HG03025 (cell line): ENCODE results near the gene DMRTB1.

ENCODE experiments used
- ATAC-seq: cut with Tn5 transposase; IDR thresholded peaks from one replicate; pipeline ENCODE4 v1.9.1; 2021; ENCODE audit warnings: mild to moderate bottlenecking, moderate library complexity; ENCODE audit not compliant: unreplicated experiment, low FRiP score

DMRTB1 gene

DNA sequence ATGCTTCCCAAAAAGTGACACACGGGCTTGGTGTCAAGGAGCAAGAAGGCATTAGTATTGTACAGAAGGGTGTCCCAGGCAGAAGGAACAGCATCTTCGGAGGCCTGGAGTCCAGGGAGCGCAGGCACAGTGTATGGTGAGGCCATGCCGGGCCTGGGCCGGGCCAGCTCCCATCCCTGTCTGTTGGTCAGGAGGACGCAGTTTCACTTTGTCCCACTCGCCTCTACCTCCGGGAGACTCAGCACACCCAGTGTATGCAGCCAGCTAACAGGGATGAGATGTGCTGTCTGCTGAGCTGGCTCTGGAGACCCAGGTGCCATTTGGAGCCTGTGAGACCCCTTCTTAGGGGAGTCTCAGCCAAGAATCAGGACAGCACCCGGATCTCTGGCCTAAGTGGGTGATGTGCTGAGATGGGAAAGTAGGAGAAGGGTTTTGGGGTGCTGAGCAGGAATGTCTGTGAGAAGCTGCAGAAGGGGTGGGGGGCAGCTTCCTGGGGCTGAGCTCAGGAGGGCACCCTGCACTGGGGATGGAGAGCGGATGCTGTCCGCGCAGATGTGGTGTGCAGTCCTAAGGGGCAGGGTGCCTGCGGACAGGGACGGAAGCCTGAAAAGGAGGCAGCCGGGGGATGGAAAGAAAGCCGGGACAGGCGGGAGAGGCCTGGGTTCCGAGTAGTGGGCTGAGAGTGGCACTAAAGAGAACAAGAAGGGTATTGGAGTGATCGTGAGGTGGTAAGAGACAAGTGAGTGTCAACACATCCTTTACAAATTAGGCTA, 25.7 kb downstream of the DMRTB1 start:
- no peak for ATAC-seq

DNA sequence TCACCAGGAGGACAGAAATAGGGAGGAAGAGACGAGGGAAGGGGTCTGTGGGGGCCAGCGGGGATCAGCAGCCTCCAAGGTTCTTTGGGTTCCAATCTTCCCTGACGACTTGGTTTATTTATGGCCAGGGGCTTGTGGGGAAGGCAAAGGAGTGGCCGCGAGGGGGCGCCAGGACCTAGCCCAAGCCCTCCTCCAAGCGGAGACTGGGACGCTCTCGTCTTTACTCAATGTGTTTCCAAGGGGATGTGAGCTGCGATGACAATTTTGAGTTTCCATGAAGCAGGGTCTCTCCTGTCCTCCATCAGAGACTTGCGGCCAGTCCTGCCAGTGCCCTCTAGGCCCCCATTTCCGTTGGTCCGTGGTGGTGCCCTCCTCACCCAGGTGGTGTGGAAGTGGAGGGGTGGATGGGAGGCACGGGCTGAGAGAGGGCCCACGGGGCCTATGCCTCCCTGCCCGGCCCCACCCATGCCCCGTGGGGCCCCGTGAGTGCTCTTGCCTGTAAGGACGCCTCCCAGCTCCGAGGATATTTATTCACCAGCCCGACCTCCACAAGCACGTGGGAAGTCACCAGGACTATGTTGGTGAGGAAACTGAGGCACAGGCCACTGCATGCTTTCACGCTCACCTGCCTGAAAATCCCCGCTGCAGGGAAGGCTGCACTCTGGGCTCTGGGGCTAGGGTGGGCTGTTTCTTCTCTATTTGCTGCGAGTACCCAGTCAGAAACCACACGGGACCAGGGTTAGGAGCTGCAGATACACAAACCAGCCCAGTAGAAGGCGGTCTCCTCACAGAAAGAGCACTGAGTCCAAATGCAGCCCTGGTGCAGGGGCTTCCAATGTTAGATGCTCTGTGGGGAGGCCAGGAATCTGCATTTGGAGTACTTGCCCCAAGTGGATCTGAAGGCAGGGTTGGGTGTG, 26.5 kb downstream of the DMRTB1 start:
- ATAC-seq = no peak

DNA sequence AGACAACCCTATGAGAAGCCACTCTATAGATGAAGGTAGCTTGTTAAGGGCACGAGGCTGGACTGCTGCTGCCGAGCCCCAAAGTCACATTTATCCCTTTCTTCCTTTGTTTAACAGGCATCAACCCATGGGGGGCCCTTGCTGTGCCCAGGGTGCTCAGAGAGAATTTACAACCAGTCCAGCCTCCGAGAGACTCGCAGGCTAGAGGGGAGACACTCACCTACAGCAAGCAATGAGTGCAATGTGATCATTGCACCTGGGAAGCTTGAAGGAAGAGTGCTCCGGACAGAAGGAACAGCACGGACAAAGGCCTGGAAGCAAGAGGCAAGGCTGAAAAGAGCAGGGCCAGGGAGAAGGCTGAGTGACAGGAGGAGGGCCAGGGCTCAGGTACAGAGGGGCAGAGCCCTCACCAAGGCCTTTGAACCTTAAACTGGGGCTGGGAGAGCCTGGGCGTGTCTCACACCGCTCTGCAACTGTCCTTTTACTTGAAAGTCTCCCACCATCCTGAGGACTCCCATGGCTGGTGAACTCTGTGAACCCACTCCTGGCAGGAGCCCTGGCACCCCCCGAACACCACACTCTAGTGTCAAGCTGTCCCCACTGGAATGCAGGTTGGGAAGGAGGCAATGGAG, 27.3 kb downstream of the DMRTB1 start:
- ATAC-seq = no peak

DNA sequence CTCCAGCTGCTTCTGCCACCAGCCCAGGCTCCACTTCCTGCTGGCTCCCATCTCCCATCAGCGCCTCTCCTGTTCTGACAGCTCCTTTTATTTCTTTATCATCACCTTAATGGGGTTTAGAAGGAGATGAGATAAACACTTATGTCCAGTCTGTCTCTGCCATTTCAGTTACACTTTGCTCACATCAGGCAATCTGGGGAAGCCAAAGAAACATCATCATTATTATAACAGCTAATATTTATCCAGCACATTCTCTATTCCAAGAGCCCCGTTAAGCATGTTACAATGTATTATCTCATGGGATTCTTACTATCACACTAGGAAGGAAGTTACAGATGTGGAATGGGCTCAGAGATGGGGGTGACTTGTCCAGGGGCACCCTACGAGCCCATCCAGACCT, 31.2 kb downstream of the DMRTB1 start:
- ATAC-seq = no peak

DNA sequence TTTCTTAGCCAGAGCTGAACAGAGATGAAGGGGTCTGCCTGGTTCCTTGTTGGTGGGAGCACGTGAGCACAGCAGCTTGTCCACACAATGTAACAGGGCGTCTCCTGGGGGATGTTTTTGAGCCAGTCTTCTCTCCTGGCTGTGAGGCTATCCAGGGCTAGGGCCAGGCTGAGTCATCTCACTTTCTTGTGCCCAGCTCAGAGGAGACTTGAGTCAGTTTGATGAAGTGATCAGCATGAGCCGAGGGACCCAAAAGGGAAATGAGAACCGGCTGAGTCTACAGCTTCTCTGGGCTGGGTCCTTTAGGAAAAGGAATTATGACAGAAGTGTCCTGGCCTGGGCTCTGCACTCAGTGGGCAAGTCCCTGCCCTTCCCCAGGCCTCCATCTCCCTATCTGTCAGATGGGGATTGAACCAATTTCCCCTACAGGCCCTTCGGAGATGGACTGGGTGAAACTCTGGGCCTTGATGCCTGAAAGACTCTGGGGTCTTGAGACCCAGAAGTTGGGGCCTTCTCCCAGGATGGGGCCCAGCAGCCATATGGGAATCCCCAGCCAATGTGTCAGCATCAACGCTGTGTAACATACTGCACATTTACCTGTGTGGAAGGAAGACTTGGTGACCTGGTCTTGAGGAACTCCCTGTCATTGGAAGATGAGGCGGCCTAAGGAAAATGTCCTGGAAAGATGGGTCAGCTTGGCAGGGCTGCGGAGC, 36.6 kb downstream of the DMRTB1 start:
- no peak for ATAC-seq

DNA sequence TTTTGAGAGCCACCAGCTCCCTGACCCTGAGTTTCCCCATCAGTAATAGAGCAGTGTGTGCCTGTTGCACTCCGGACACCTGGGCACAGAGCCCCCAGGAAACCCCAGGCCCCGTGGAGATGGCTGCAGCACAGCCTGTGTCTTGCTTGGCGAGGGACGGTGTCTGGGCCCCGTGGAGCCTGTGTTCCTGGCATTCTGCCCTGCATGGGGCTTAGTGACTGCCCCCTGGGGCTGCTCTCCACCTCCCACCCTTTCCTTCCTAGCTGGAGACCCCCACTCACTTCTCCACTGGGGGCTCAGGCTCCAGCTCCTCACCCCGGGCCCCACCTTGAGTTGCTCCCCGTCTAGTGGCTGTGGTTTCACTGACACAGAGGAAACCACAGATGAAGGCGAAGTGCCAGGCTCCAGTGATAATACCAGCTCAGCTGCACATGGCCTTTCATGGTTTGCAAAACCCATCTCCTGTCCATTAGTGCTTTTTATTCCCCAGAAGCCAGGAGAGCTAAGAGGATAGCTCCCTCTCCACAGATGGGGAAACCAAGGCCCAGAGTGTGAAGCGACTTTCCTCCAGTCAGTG, 39.4 kb downstream of the DMRTB1 start:
- no peak for ATAC-seq

DNA sequence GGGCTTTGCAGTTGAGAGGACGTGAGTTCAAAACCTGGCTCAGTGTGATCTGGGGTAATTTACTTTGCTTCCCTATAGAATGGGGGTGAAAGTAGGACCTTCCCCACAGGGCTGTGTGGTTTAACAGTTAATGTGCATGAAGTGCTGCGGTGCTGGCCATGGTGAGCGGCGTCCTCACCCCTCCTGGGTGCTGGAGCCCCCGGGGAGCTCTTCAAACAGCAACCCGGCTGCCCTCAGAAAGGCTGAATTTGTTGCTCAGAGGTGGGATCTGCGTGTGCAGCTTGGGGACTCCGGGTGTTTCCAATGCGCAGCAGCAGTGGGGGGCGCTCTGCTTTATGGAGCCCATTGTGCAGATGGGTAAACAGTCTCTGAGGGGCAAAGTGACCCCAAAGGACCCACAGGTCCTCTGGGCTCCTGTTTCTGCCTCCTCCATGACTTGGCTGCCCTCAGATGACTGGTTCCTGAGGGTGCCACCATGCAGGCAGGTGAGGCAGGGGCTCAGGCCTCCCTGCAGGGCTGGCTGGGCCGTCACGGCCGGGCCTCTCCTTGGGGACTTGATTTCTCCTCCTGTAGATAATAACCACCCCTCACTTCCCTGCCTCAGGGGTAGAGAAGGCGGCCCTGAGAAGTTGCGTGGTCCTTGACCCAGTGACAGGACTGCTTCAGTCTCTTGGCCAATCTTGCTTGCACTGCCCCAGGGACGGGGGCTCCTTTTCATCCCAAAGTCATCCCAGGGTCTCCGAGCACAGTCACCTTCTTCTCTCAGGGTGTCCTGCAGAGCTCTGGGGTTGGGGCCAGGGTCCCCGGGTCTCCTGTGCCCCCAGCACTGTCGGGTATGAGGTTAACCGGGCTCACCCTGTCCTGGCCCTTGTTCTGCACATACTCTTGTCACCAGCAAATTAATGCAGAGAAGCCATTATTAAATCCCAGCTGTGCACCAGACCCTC, 40.3 kb downstream of the DMRTB1 start:
- ATAC-seq = no peak

DNA sequence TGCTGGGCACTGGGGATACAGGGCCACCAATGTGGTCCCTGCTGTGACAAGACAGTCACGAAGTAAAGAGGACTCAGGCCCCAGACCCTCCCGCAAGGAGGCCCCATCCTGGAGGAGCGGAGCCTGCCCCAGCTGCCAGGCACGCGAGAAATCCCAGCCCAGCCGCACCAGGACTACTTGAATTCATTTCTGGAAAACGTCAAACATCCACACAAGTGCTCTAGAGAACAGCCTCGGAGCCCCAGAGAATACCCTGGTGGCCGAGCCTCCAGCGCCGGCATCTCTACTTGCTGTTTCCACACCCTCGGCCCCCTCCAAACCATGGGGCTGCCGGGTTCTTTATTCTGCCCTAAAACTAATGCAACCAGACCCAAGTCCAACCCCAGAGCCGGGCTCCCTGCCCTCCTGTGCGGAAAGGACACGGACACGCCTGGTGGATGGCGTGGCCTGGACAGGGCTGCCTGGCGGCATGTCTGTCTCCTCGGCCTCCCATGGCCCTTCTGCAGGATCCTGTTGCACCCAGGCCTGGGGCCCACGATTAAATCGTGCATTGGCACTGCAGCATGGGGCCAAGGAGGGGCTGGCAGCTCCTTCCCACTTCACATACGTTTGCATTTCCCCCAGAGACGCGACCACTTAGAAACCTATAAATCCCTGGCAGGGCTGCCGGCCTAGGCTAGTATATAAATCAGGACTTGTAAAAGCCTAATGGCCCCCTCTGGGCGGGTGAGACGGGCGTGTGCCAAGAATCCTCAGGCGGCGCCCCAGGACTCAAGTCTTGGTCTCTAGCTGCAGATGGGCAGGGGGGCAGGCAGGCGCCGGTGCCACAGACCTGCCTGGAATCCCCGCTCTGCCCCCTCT, 41.2 kb downstream of the DMRTB1 start:
- ATAC-seq = no peak

DNA sequence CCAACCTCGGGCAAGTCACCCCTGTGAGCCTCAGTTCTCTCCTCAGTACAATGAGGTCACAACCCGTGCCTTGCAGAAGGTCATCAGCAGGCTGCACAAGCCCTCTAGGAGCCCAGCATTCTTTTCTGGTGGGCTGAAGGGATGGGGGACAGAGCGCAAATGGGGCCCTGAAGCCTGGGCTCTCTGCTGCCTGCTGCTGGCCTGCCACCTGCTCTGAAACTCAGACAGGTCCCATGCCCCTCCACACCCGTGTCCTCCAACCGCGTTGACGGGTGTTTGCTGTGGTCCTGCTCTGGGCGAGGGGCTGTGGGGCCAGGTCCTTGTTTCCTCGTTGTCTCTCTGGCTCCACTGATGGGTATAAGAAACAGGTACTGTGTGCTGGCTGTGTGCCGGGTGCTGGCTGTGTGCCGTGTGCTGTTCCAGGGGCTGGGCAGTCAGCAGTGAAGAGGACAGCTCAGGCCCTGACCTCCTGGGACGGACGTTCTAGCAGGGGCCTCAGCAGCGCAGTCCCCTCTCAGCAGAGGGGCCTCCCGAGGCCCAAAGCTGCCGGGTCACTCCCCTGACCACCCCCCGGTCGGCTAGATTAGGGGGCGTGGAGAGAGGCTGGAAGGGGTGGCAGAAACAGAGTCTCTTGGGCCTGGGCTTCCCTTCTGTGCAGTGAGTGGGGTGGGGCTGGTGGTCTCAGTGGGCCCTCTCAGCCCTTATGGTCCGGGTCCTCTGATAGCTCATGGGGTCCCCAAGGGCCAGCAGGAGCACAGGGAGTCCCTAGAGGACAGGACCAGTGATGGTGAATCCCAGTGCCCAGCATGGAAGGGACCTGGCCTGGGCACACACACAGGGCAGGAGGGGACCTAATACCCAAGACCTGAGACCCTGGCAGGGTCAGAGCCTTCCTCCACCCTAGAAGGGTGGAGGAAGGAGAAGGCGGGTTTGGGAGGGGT, 42.1 kb downstream of the DMRTB1 start:
- no peak for ATAC-seq

DNA sequence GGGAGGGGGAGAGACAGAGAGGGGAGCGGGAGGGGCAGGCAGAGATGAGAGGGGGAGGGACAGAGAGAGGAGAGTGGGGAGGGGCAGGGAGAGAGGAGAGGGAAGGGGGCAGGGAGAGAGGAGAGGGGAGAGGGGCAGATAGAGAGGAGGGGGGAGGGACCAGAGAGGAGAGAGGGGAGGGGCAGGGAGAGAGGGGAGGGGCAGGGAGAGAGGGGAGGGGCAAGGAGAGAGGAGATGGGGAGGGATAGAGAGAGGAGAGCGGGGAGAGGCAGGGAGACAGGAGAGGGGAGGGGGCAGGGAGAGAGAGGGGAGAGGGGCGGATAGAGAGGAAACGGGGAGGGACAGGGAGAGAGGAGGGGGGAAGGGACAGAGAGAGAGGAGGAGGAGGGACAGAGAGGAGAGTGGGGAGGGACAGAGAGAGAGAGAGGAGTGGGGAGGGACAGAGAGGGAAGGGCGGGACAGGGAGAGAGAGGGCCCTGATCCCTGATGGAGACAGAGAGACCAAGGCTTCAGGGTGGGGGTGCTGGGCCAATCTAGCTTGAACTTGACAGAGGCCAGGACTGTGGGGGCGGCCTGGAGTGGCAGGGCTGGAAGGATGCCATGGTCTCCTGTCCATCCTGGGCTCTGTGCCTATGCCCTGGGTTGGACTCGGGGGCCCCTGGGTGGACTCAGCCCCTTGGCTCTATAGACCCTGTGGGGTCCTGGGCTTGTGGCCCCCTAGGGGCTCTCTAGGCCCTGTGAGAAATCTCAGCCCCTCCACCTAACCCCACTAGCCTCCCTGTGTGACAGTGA, 43.6 kb downstream of the DMRTB1 start:
- ATAC-seq = no peak

DNA sequence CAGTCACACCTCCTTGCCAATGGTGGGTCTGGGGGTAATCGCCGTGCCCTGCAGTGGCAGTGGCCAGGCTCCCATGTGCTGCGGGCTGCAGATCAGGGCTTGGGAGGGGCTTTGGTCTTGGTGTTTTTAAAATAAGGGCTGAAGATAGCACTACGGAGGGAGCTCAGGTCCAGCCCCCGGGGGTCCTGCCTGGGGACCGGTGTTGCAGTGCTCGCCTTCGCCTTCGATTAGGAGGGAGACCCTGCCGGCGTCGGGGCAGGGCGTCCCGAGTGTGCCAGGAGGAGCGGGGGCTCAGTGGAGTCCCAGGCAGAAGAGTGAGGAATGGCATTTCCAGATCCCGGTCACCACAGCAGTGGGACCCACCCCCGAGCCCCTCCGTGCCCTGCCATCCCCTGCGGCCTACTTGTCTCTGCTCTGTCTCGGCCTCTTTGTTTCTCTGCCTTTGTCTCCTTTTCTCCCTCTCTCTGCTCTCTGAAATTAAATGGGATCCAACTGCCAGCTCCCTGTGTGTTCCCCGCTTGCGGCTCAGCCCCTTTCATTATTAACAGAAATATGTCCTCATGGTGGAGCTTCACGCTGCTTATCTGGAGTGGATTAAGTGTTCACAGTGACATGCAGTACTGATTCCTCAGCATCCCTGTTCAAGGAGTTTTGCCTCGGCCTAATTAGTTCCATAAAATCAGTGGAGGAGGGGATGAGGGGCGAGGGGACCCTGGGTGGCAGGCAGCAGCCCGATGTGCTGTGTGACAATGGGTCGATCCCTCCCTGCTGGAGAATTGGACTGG, 44.4 kb downstream of the DMRTB1 start:
- ATAC-seq = no peak

DNA sequence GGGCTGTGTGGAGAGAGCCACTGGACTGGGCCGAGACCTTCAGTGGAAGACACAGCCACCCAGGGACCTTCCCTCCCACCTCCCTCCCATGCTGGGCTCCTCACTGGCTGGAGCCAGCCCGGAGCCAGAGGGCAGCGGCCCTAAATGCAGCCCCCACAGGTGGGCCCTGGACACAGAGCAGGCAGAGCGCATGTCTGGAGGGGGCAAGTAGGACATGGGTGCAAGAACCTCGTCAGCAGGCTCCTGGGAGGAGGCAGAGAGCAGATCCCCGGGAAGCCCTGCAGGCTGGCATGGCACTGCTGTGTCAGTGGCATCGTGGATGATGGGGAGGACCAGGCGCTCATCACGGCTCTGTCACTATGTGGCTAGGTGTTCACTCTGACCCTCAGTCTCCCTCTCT, 45.7 kb downstream of the DMRTB1 start:
- no peak for ATAC-seq

DNA sequence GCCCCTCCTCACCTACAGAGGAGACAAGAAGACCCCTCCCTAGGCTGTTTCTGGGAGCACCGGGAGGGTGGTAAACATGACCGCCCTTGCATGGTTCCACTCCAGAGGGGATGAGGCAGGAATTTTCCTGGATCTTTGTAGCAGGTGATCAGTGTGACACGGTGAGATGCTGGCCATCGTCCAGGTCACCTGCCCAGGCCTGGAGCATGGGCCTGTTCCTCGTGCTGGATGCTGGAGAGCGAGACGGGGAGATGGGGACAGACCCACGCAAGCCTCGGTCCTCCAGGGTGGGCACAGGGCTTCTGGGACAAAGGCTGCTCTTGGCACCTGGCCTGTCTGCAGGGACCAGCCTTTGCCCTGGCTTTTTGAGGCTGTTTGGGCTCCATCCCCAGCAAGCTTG, 46.2 kb downstream of the DMRTB1 start:
- no peak for ATAC-seq

DNA sequence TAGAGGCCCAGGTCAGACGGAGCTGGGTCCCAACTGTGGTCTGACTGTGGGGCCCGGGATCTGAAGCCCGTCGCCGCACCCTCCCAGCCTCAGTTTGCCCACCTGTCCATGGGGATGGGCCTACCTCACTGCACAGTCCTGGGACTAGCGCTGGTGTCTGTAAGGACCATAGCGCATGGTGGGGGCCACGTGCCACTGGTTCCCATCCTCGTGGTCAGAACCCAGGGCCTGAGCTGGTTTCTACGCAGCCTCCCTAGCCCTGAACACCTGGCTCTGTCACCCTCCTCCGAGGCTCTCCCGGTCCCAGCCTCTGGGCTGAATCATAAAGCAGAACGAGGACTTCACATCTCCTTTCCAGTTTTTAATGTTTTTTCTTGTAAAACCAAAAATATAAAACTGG, 46.7 kb downstream of the DMRTB1 start:
- no peak for ATAC-seq

DNA sequence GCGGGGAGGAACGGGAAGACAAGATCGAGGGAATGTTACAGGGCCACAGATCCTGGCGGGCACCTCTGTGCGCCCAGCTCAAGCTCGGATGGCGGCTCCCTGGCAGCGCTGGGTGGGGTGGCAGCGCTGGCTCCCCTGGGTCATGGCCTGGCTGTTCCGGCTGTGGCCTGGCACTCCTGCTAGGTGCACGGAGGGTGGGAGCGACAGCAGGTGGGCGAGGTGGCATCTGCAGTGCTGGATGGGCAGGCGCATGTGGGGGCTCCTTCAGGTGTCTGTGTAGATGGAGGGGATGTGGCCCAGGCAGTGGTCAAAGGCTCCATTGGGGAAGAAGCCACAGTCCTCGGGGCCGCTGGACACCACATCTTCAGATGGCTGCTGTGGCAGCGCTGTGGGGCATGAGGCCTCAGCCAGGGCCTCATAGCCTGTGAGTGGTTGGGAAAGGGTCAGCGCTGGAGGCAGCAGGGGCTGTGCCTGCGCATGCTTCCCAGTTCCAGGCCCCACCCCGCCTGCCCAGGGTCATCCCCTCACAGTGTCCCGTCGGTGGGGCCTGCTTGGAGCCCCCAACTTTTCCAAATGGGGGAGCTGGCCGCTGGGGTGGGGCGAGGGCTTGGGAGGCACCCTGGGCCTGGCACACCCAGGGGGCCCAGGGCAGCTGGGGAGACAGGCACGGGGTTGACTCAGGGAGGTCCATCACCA, 47.3 kb downstream of the DMRTB1 start:
- no peak for ATAC-seq
